Activated CD4-positive, CD25-positive, alpha-beta regulatory T cell treated with anti-CD3 and anti-CD28 coated beads, Interleukin-2, amount 50 U/mL, for 16 hours (primary cell): ENCODE results near the gene CASP3.
"Not testable (repeated sequence)": the region's sequence is repeated elsewhere in the genome, so short reads cannot be mapped to it uniquely, and the experiment has no call there.

Experiments
- DNase-seq: peaks from one replicate; pipeline ENCODE4 v3.0.0-alpha.2; 2020; ENCODE audit warnings: low read depth, low spot score

CASP3 gene

GRCh38 chr4:184664445-184665210 is 15.4 kb upstream of the CASP3 start:
- no peak for DNase-seq

DNA sequence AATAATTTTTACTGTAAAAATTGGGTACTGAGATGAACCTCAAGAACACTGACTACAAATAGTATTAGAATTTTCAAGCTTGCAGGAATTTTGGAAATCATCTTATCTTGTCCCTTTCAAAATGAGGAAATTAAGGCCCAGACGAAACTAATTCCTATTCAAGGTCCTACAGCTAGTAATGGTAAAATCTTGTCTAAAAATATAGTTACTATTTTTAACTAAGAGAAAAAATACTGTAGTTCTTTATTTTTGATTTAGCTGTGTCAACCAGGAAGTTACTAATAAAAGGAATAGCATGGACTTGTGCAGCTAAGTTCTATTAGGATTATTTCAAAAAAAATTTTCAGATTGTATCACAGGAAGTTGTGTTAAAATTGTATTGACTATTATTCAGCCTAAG is 13.0 kb upstream of the CASP3 start:
- no peak for DNase-seq

DNA sequence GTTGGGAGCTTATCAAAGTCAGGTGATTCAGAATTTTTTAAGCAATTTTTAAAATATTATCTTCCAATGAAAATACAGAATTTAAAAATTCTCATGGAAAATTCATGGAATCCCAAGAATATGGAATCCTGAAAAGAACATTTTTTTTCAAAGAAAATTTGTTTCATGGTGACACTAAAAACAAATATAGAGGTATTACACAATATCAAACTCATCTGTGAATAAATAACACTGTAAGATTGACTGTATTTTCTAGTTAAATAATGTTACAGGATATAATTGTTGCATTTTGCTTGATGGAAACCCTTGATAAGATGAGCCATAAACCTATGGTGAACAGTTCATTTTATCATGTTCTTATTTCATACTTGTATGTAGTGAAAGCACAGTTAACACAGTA is 11.7 kb upstream of the CASP3 start:
- DNase-seq = no peak

GRCh38 chr4:184657820-184658219 is 8.6 kb upstream of the CASP3 start:
- DNase-seq = not testable (repeated sequence)

GRCh38 chr4:184657144-184657543 is 7.9 kb upstream of the CASP3 start:
- no peak for DNase-seq

GRCh38 chr4:184655889-184656869 is 6.9 kb upstream of the CASP3 start:
- DNase-seq = no peak

GRCh38 chr4:184653650-184654049 is 4.4 kb upstream of the CASP3 start:
- DNase-seq = no peak

DNA sequence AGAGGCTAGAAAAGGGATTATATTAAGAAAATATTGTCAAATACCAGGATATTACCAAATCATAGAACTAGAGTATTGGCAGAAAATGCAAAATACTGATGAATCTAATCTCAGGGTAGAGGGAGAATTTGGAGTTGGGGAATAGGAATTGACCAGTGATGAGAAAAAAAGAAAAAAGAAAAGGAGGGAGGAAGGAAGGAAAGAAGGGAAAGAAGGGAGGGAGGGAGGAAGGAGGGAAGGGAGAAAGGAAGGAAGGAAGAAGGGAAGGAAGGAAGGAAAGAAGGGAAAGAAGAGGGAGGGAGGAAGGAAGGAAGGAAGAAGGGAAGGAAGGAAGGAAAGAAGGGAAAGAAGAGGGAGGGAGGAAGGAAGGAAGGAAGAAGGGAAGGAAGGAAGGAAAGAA is 3.4 kb upstream of the CASP3 start:
- DNase-seq = not testable (repeated sequence)

GRCh38 chr4:184651899-184652298 is 2.7 kb upstream of the CASP3 start:
- no peak for DNase-seq

GRCh38 chr4:184649971-184650855 is 966 bp upstream of the CASP3 start:
- no peak for DNase-seq

- DNase-seq = peak; percentile 2
Measured at GRCh38 chr4:184648313-184649025, 778 bp downstream of the CASP3 start.

GRCh38 chr4:184648054-184648312 is 1.3 kb downstream of the CASP3 start:
- DNase-seq = no peak

DNA sequence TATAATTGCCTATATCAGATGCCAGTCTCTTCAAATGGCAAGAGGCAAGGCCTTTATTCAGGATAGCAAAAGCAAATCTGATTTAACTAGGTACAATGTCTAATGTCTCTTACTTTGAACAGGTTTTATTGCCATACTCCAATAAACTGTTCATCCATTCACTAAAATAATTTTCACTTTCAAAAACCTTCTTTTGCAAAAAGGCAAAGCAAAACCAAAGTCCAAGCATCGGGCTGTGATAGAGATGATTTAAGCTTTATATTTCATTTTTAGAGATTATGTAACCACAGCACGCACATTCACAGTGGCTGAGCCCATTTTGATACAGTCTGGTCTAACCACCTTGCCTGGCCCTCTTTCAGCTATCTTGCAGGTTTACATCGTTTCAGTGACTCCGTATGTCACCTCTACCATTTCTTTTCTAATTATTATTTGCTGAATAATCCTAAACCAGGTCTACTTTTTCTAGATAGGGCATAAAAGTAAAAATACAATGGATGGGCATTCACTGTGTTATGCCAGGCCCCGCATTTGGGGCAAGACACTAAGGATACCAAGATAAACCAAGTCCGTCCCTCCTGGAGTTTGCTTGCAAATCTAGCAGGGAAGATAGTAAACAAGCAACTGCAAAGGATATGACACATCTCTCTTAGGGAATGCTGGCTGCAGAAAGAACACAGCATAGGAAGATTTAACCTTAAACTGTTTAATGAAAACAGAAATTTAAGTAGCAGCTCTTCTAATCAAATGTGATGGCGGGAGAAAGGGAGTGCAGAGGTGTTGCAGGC is 1.8 kb downstream of the CASP3 start:
- DNase-seq = no peak

DNA sequence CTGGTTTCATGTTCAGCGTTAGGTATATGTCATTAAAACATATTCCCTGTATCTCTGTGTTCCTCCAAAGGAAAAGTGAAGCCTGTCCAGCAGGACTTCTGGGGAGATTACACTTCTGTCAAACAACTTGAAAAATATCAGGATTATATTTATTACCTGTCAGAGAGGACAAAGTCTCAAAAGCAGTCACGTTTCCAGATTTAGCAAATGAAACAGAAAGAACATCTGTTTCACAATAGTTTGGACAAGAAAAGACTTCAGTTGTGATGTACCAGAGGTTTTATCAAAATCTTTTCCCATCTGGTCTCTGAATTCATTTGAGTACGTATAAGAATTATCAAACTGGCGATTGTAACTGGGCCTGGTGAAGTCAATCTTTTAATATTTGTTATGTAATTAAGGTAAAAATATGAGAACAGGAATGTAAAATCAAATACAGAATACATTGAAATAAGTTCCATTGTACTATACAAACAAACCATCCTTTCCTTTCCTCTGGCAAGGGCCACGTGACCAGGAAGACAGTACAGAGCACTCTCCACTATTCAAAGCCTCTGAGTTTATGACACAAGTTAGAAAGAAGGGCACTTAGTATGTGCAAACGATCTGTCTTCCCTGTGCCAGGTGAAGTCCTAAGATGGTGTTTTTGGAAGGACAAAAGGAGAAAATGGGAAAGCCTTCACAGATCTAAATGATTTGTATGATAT is 3.2 kb downstream of the CASP3 start:
- DNase-seq = no peak

GRCh38 chr4:184644553-184645307 is 4.5 kb downstream of the CASP3 start:
- DNase-seq = no peak

DNA sequence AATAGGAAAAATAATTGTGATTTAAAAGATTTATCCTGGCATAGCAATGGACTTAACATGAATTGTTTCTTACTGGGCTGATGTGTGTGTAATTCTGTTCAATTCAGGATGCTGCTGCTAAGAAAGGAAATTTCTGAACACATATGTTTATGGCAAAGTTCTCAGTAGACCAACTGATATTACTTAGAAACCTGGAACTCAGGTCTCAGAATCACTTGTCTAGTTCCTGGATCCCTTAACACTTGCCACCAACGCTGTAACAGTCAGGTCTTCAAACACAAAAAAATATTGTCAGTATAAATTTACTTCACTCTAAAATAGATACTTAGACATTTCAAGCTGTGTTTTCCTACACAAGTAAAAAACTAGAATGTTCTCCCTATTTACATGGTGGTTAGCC is 5.5 kb downstream of the CASP3 start:
- no peak for DNase-seq

- DNase-seq = no peak
Measured at GRCh38 chr4:184641451-184641850, 7.8 kb downstream of the CASP3 start.

- no peak for DNase-seq
Measured at GRCh38 chr4:184641022-184641421, 8.2 kb downstream of the CASP3 start.

DNA sequence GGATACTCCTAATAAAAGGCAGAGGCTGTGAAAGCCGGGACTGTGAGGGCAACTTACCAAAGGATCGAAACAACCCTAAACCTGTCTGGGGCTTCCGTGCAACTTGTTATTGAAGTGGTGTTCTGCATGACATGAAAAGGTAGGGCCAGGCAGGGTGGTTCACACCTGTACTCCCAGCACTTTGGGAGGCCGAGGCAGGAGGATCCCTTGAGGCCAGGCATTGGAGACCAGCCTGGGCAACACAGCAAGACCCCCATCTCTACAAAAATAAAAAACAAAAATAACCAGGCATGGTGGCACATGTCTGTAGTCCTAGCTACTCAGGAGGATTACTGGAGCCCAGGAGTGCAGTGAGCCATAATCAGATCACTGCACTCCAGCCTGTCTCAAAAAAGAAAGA is 12.3 kb downstream of the CASP3 start:
- DNase-seq = no peak
